ENCODE data around the gene HBG1. TPM values are rescaled to one million over a fixed set of nuclear protein-coding genes. Genes with fewer than 3 reads are reported as not detected.
"Not testable (repeated sequence)": the region's sequence is repeated elsewhere in the genome, so short reads cannot be mapped to it uniquely, and the experiment has no call there.

The HBG1 gene
- total and polyA plus RNA-seq, 11 donors, result not detected

DNA sequence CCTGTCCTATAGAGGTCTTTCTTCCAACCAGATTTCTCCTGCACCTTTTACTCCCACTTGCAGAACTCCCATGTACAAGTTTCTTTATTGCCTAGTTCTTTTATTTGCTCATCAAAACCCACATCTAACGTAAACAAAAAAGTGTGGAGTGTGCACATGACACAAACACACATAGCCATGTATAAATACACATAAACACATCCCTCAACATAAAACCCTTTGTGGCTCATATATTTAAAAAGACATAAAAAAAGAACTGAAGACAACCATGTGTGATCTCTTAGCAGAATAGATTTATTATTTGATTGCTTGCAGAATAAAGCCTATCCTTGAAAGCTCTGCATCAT is 3.2 kb upstream of the HBG1 start:
- Histone ChIP-seq H3K36me3 (no peaks in the 10 kb centered on the region), H3K4me1 (no peaks in the 10 kb centered on the region), H3K4me3 (no peak overlapping the region), H3K27ac (no peak overlapping the region), H3K27me3 (no peaks in the 10 kb centered on the region), H3K9me3 (no peaks in the 10 kb centered on the region)
- DNase-seq (no peak), ATAC-seq (no peak)
- TF ChIP-seq, protein P1, sequence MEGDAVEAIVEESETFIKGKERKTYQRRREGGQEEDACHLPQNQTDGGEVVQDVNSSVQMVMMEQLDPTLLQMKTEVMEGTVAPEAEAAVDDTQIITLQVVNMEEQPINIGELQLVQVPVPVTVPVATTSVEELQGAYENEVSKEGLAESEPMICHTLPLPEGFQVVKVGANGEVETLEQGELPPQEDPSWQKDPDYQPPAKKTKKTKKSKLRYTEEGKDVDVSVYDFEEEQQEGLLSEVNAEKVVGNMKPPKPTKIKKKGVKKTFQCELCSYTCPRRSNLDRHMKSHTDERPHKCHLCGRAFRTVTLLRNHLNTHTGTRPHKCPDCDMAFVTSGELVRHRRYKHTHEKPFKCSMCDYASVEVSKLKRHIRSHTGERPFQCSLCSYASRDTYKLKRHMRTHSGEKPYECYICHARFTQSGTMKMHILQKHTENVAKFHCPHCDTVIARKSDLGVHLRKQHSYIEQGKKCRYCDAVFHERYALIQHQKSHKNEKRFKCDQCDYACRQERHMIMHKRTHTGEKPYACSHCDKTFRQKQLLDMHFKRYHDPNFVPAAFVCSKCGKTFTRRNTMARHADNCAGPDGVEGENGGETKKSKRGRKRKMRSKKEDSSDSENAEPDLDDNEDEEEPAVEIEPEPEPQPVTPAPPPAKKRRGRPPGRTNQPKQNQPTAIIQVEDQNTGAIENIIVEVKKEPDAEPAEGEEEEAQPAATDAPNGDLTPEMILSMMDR (IDR thresholded peaks at IDR 0.05), result no peak
- no peak for TF ChIP-seq POLR2A (IDR thresholded peaks at IDR 0.05)
- intact Hi-C loops (cut with DNase I), result no loop called here
- 67 to 81% (median 73%) methylated on average over 1 of the region's 1 CpG for WGBS, 4 donors

- ATAC-seq (no peak), DNase-seq (no peak)
- Histone ChIP-seq H3K9me3 (no peaks in the 10 kb centered on the region), H3K27ac (no peak overlapping the region), H3K4me3 (no peak overlapping the region), H3K4me1 (no peaks in the 10 kb centered on the region), H3K27me3 (no peaks in the 10 kb centered on the region), H3K36me3 (no peaks in the 10 kb centered on the region)
- no peak for TF ChIP-seq POLR2A (IDR thresholded peaks at IDR 0.05)
- TF ChIP-seq, protein P1 (IDR thresholded peaks at IDR 0.05), result no peak
- 67 to 73% (median 71%) methylated on average over 9 of the region's 9 CpGs for WGBS, 4 donors
- intact Hi-C loops (cut with DNase I), result no loop called here
Observed at GRCh38 chr11:5252192-5252918, 2.7 kb upstream of the HBG1 start.

DNA sequence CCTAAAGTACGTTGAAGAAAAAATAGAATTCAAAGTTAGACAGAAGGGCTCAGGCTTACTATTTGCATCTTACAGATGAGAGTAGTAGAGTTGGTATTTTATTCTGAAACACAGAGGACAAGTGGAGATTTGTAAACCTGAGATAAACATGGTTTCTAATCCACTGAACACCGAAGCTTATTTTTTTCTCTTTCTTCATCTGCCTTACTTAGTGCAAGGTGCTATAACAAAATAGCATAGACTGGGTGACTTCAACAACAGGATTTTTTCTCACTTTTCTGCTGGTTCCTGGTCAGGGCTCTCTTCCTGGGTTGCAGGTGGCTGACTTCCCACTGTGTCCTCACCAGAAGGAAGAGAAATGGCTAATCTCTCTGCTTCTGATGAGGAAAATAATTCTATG is 2.1 kb upstream of the HBG1 start:
- Histone ChIP-seq H3K9me3 (no peaks in the 10 kb centered on the region), H3K27me3 (no peaks in the 10 kb centered on the region), H3K4me1 (no peaks in the 10 kb centered on the region), H3K27ac (no peak overlapping the region), H3K36me3 (no peaks in the 10 kb centered on the region), H3K4me3 (no peak overlapping the region)
- 25 to 74% (median 59%) methylated on average over 2 of the region's 2 CpGs for WGBS, 4 donors
- intact Hi-C loops (cut with DNase I), result no loop called here
- DNase-seq (no peak), ATAC-seq (no peak)
- TF ChIP-seq POLR2A (IDR thresholded peaks at IDR 0.05), result no peak
- TF ChIP-seq, protein P1 (IDR thresholded peaks at IDR 0.05), result no peak

GRCh38 chr11:5250543-5251204 is 1.0 kb upstream of the HBG1 start:
- H3K27me3 ChIP-seq, result no peaks in the 10 kb centered on the region
- no peak overlapping the region for H3K4me3 ChIP-seq
- no peaks in the 10 kb centered on the region for H3K4me1 ChIP-seq
- ATAC-seq (no peak), DNase-seq (no peak)
- 82 to 88% (median 85%) methylated on average over 4 of the region's 4 CpGs for WGBS, 4 donors
- intact Hi-C loops (cut with DNase I), result no loop called here
- no peaks in the 10 kb centered on the region for H3K9me3 ChIP-seq
- H3K27ac ChIP-seq, result no peak overlapping the region
- no peak for TF ChIP-seq POLR2A (IDR thresholded peaks at IDR 0.05)
- TF ChIP-seq, protein P1 (IDR thresholded peaks at IDR 0.05), result no peak
- no peaks in the 10 kb centered on the region for H3K36me3 ChIP-seq

DNA sequence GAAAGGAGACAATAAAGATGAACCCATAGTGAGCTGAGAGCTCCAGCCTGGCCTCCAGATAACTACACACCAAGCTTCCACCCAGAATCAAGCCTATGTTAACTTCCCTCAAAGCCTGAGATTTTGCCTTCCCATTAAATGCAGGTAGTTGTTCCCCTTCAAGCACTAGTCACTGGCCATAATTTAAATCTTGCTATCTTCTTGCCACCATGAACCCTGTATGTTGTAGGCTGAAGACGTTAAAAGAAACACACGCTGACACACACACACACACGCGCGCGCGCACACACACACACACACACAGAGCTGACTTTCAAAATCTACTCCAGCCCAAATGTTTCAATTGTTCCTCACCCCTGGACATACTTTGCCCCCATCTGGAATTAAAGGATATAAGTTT is 1.2 kb downstream of the HBG1 start:
- H3K4me1 ChIP-seq; DNase-seq; H3K4me3 ChIP-seq; H3K9me3 ChIP-seq; H3K36me3 ChIP-seq; ATAC-seq; H3K27me3 ChIP-seq; H3K27ac ChIP-seq; intact Hi-C loops (cut with DNase I): not testable (repeated sequence)
- WGBS, 4 donors, result 24 to 87% (median 76%) methylated on average over 7 of the region's 7 CpGs

All from heart left ventricle (tissue), 16 donors.